Dermis blood vessel endothelial cell (primary cell): ENCODE results near the gene FAM131C. TPM values are rescaled to one million over a fixed set of nuclear protein-coding genes. Genes with fewer than 3 reads are reported as not detected.

Experiments
- DNase-seq: peaks from one replicate; pipeline ENCODE4 v3.0.0; 2010
- total RNA-seq: library from RNA; depleted of rRNA; stranded (reverse); fragments of >200 nt; gene quantifications from 2 replicates; pipeline ENCODE4 v1.2.3, GENCODE V29; 2014

FAM131C gene
- total RNA-seq, 1 donor from 2014 or later = not detected

DNA sequence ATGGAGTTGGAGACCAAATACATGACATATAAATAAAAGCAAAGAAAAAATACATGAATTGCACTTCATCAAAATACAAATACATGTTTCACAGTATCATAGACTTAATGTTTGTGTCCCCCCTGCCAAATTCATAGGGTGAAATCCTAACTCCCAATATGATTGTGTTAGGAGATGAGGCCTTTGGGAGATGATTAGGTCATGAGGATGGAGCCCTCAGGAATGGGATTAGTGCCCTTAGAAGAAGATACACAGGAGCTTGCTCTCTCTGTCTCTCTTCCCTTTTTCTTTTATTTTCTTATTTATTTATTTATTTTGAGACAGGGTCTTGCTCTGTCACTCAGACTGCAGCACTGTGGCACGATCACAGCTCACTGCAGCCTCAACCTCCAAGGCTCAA lies 26.0 kb upstream of the FAM131C start:
- no peak for DNase-seq

DNA sequence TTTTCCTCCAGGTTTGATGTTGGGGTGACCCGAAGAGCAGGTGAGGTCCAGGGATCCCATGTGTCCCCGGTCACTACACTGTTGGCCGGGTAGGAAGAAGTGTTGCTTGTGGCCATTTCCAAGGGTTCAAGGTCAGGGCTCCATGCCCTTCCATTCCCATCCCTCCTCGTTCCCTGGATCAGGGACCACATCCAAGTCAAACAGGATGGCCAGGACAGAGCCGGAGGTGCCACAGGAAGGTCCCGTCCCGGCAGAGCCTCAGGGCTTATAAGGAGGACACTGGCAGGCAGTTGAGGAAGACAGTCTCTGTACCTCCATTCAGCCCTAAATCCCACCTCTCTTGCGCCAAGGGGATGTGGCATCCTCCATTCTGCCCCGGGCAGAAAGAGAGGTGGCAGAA lies 22.0 kb upstream of the FAM131C start:
- DNase-seq = no peak

DNA sequence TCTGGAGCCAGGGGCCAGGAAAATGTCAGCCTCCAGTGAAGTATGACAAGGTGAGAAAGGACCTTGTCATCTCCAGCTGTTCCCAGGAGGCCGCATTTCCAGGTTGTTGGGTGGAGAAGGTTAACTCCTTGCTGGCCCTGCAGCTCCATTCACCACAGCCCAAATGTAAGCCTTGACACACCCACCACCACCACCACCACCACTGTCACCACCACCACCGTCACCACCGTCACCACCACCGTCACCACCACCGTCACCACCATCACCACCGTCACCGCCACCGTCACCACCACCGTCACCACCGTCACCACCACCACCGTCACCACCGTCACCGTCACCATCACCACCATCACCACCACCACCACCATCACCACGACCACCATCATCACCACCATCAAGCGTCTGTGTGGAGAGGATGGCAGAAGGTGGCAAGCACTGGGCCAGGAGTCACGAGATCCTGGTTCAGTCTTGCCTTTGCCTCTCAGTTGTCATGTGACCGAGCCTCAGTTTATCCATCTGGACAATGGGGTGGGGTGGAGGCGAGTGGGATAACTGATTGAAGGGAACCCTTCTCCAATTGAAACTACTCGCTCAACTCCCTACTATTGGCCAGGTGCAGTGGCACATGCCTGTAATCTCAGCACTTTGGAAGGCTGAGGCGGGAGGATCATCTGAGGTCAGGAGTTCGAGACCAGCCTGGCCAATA lies 21.2 kb upstream of the FAM131C start:
- DNase-seq = no peak

DNA sequence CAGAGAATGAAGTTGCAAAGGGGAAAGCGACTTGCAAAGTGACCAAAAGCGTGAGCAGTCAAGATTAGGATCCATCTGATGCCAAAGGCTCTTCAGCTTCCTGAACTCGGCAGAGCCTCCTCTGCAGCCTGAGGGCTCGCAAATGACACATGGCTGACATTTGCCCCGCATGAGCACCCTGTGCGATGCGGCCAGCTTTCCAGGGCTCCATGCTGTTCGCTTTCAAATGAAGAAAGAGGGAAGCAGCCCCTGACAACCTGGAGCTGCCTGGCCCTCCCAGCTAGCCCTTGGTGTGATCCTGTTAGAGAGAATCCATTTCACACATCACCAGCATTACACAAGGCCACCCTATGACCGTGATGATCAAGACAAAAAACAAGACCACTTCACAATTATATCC lies 20.2 kb upstream of the FAM131C start:
- no peak for DNase-seq

DNA sequence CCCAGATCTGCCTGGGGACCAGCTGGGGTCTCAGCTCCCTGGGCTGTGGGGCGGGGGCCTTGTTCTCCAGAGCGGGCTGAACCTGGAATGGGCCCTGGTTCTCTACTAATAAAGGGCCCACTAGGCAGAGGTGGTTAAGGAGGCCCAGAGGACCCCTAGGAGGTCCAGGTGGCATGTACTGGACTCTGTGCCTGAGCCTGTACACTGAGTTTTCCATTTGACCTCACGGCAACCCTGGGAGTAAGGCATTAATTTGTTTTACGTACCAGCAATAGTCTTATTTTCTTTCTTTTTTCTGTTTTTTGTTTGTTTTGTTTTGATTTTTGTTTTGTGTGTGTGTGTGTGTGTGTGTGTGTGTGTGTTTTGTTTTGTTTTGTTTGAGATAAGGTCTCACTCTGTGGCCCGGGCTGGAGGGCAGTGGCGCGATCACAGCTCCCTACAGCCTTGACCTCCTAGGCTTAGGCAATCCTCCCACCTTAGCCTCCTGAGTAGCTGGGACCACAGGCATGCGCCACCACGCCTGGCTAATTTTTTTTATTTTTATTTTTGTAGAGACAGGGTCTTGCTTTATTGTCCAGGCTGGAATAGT lies 19.6 kb upstream of the FAM131C start:
- no peak for DNase-seq

DNA sequence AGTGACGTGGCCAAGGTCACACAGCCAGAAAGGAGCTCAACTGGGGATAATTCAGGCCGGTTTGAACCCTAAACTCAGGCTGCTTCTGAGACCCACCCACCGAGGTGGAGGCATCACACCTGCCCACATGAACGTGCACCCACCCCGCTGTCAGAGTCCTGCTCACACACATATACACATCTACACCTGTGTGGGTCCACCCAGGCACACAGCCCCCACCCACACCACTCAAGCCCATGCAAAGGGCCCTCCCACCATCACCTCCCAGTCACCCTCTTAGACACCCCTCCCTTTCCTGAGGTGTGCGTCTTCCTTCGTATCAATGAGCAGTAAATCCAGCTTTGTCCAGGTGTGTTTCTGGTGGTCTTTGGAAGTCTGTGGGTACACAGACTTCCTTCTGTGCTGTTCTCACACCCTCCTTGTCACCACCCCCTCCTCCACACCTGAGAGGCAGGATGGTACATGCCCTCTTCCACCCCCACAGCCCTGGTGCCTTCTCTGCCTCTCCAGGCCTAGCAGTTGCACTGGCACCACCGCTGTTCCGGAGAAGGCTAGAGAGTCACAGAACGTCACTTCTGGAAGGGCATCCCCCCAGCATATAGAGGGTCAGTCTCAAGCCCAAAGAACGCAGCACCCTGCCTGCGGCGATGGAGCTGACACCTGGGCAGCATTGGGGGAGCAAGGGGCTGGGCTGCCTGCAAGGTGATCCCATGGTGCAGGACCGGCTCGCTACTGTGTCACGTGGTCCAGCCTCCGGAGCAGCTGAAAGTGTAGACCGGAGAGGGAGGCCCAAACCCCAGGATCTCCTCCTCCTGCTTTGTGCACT lies 18.9 kb upstream of the FAM131C start:
- DNase-seq = no peak

DNA sequence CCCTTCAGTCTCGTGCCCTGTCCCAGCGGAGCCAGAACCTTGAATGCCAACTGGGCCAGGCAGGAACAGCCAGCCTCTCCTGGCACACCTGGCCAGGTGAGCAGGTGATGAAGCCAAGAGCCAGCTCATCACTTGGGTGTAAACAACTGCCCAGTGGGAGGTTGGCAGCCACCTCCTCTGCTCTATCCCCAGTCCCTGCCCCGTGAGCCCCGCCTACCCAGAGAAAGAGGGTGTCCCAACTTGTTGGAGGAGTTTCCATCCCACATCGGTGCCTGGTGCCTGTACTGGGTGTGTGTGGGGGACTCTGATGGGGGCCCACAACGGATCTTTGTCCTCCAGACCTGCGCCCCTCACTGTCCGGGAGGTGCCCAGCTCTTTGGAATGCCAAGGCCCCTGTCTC lies 17.8 kb upstream of the FAM131C start:
- DNase-seq = no peak

DNA sequence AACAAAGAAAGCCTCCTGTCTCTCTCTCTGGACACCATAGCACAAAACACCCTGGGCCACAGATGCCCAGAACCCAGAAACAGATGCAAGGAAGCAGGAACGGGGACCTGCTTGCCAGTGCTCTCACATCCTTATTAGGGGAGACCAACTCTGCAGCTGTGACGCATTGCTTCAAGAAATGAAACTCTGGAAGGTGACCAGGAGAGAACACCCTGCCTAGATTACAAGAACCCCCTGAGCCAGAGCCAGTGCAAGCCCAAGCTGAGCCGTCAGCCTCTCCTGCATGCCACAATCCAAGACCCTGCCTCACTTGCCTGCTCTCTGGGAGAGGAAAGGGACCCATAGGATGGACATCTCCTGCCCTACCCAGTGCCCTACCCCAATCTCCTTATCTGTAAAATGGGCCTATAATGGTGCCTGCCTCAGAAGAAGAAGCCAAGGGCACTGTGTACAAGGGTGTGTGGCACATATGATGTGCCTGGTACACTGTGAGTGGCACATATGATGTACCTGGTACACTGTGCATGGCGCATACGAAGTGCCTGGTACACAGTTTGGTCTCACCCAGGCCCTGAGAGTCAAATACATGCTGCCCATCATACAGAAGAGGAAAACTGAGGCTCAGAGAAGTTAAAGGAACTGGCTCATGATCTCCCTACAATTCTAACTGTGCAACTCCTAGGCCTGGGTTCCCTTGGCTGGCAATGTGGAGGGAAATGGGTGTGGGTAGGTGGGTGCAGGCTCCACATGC lies 16.8 kb upstream of the FAM131C start:
- no peak for DNase-seq

DNA sequence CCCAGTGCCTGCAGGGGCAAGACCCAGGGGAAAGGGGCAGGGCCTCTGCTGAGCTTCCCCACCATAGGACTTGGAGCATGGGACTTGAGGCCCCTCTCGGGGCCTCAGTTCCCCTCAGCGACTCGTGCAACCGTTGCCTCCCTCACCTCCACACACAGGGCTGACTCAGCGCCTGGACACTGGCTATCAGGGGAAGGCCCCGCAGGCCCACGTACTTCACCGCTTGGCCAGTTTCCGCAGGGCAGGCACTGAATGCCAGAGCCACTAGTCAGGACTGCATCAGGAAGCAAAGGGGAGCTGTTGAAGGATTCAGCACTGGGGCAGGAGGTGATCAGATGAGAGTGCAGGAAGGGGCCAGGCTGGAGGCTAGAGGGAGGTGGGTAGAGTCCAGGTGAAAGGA lies 15.5 kb upstream of the FAM131C start:
- peak; percentile 87 for DNase-seq

DNA sequence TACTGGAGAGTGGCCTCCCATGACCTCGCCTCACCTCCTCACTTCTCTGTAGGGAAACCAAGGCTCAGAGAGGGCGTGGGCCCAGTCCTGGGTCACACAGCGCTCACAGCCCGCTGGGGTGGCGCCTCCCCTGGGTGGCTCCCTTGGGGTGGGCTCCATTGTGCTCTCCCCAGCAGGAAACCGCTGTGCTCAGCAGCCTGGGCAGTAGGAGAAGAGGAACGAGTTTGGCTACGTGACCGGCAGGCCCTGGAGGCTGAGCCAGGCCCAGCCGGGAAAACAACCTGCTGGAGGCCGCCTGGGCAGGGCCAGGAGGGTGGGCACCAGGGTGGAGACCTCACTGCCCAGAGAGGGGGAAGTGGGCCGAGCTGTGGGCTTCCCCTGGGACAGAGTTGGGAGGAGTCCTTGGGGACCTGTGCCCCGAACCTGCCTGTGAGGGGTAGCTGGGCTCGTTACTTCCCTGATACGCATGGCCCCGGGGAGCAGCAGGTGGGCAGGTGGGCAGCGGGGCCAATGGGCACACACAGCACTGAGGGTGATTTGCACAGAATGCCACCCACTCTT lies 15.0 kb upstream of the FAM131C start:
- DNase-seq = no peak

DNA sequence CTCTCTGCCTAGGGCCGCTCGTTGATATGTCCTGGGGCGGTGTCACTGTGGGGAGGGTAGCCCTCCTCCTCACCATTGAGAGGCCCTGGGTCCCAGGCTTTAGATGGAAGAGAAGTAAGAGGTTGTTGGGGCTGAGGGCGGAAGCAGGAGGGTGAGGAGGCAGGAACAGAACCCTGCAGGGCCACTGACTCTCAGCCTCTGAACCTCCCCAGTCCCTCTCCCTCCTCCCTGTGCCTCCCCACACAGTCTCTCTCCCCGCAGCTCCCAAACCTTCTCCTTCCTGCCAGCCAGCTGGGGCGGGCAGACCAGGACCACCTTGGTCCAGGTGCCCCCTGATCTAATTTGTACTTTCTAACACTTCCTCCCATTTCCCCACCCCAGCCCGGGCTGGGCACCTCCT lies 14.3 kb upstream of the FAM131C start:
- no peak for DNase-seq

DNA sequence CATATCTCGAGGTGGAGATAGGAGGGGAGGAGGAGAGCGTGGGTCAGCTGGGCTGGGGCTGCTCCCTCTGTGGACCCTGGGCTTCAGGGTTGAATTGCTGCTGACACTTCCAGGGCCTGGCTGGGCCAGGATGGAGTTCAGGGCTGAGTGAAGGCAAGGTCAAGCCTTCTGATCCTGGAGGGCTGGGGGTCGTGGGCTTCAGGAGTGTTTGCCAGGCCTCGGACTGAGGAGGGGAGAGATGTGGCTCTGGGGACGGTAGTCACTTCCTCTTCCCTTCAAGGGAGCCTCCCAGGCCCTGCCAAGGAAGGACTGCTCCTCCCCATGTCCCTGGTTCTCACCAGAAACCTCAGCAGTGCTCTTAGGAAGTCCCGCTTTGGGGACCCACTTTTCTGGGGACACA lies 12.1 kb upstream of the FAM131C start:
- no peak for DNase-seq

DNA sequence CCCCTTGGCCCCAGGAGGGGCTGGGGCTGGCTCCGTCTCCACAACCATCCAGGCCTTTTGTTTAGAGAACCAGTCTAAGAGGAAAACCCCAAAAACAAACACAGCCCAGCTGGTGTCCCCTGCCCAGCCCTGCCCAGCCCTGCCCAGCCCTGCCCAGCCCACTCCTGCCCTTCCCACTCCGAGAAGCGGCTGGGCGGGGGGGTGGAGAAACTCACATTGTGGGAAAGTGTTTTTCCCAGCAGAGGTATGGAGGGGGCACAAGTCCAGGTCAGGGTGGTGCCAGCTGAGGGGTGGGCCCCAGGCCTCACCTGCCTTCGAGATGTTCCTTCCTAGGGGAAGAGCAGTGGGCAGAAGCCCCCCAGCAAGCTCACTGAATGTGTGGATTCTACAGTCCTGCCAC lies 10.0 kb upstream of the FAM131C start:
- DNase-seq = no peak

DNA sequence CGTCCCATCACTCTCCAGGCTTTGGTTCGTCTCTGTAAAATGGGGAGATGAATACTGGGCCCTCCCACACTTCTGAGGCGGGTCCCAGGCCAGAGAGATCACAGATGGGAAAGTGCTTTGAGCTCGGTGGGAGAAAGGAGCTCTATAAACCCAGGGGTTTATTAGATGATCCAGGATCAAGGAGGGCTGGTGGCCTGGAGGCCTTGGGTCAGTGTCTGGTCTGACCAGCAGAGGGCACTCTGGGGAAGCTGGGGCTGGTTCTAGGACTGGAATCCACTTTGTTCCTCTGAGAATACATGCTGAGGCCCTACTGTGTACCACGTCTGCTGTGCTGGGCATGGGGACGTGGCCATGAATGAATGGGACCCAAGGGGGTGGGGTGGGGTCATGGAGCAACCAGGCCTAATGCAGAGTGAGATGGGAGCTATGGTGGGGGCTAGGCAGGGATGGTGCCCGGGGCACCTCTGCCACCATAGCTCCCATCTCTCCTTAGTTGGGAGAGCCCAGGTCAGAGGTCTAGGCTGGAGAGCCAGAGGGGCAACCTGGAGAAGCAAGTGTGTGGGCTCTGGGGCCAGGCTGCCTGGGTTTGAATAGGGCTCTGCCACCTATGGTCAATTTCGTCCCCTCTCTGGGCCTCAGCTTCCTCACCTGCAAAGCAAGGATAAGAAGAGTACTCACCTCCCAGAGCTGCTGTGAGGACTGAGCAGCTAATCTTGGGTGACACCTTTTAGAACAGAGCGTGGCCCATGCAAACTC lies 9.0 kb upstream of the FAM131C start:
- peak; percentile 85 for DNase-seq

DNA sequence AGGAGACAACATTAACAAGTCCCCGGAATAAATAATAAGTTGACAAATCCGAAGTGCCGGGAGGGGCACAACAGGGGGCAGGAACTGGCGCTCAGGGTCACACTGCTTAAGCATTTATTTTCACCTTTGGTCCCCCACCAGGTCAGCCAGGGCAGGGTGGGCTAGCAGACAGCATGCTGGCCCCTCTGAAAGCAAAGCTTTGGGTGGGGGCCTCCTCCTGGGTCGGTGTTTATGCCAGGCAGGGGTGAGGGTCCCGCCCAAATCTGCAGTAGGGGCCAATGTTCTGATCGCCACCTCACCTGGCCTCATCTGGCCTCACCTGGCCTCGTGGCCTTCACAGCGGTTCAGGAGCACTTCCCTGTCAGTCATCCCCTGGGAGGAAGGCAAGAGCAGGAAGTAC lies 8.2 kb upstream of the FAM131C start:
- no peak for DNase-seq

DNA sequence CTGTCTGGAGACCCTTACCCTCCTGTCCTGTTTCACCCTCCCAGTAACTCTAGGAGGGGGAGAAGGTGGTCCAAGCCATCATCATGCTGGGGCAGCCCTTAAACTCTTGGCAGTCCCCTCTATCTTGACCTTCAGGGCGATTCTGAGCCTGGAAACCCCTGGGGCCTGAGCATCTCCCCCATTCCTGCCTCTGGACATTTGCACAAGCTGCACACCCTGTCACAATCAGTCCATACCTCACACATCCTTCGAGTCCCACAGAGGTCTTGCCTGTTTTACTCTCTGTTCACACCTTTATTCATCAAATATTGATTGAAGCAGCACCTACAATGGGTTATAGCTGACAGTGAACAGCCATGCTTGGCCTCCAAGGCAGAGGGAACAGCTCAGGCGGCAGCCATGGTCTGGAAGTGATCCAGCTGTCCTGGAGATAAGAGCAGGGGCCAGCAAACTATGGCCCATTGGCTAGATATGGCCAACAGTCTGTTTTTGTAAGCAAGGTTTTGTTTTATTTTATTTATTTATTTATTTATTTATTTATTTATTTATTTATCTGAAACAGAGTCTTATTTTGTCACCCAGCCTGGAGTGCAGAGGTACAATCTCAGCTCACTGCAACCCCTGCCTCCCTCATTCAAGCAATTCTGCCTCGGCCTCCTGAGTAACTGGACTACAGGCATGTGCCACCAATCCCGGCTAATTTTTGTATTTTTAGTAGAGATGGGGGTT lies 7.1 kb upstream of the FAM131C start:
- no peak for DNase-seq

DNA sequence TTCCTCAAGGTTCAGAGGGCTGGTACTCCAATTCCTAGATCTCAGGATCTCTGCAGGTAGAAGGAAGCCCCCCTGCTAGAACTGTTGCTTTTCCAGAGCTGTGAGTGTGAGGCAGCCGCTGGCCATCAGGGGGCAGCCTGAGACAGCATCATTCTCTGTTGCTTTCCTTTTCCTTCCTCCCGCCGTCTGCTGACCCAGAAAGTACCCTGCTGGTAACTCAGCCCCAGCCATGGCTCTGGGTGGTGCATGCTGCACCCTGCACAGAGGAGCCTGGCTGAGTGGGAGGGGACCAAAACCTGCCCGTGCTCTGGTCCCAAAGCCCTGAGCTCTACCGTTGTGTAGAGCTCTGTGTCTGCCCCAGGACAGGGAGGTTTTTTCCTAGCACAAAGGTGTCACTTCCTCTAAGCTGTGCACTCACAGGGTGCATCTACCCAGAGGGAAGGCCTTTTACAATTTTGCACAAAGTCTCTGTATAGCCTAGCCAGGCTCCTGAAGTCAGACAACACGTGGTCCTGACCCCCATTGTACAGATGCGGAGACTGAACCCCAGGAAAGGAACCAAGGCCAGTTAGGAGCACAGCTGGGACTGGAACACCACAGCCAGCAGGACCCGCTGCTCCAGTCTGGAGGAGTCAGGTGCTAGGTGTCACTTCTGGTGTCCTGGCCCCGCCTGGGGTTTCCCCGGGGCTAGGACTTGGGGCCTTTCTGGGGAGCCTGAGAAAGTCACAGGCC lies 5.6 kb upstream of the FAM131C start:
- peak; percentile 80 for DNase-seq

DNA sequence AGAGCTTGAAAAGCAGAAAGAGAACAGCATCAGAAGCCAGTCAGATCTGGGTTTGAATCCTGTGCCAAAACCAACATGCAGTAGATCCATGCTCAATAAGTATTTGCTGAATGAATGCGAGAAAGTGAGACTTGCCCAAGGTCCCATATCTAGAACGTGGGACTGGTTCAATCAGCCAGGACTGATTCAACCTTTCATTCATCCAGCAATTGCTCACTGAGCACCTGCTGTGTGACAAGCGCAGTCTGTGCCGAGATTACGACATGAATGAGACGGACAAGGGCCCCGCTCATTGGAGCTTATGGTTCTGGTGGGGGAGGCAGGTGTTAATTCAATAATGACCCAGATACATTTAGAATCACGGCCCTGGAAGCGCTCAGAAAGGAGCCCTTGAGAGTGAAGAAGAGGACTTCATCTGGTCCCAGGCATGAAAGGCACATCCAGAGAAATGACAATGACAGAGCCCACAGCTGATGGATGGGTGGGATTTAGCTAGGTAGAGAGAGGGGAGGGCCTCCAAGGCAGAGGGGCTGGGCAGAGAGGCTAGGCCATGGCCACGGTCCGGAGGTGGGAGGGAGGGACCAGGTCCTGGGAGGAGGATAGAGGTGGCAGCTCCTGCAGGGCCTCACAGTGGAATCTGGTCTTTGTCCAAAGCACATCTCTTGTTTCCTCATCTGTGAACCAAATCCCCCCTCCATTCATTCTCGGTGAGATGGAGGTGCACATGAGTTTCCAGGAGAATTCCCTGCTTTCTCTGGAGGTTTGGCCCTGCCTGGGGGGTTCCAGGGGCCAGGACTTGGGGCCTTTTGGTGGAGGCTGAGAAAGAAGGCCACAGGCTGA lies 4.2 kb upstream of the FAM131C start:
- DNase-seq = no peak

DNA sequence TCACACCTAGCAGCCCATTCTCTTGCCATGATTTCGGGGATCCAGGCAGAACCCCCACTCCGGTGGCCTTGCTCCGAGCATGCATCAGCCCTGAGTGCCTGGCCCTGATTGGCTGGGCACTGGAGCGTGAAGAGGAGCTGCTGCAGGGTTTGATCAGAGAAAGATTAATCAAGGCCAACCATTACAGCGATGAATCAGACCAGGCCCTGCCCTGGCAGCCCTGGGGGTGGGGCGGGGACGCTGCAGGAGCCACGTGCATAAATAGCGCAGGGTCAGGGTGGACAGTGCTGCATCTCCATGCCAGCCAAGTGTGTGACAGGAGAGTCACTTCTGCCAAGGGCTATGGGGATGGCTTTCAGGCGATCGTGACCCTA lies 3.4 kb upstream of the FAM131C start:
- DNase-seq = no peak
